K562 (cell line): ENCODE data around the gene PSME1. TPM values are rescaled to one million over a fixed set of nuclear protein-coding genes. Genes with fewer than 3 reads are reported as not detected.

Experiments
- ATAC-seq: fragments of 200-7000 bp; cut with Tn5 transposase; 3 replicates; pipeline ENCODE4 v1.9.1; 2020; ENCODE audit warnings: moderate library complexity
- BruUV-seq: library from RNA; stranded (reverse); fragments of 400-500 nt; replicated peaks from 2 replicates; lab custom pipeline; 2021; lab: Mats Ljungman, UMichigan
- CTCF ChIA-PET: fragments of 300-600 bp; formaldehyde crosslinking; extraction: SDS; loops from one replicate; lab custom pipeline; 2021; ENCODE audit warnings: low intra/inter-chr PET ratio; lab: Yijun Ruan, JAX
- POLR2A ChIA-PET: fragments of 300-600, 350-650 bp; sonication (Branson Sonifier 250); formaldehyde crosslinking; extraction: SDS; loops from one replicate; lab custom pipeline; 2021; ENCODE audit warnings: antibody characterized with exemption, inconsistent platforms; lab: Yijun Ruan, JAX
- DNase-seq, 4 experiments: peaks; one replicate each; pipeline versions ENCODE4 v3.0.0 to v3.0.0-alpha.2; 2011 to 2018; ENCODE audit warnings: low spot score in 3 of 4, mixed read lengths in 3 of 4; ENCODE audit errors: extremely low read depth in 1 of 4
- FAIRE-seq: peaks from 2 replicates; lab custom pipeline; 2011; peaks lifted over from hg19 to GRCh38; lab: Jason Lieb, UNC
- H2AFZ ChIP-seq: 2 replicates; pipeline ENCODE4 v1.6.0; 2011; ENCODE audit warnings: low read depth, low read length, control low read depth, inconsistent platforms
- H3K27ac ChIP-seq: fragments of 200-600 bp; 3 replicates; pipeline ENCODE4 v1.8.0; 2011; ENCODE audit warnings: low read depth, mild to moderate bottlenecking, control low read depth, inconsistent platforms, low read length, moderate library complexity, mixed read lengths; ENCODE audit errors: extremely low read depth
- H3K27me3 ChIP-seq, 2 experiments: fragments of 300-600 bp in 1 of 2; 2 replicates in 1 of 2; 3 replicates in 1 of 2; pipeline versions ENCODE4 v1.6.0 to v1.8.0; 2011; ENCODE audit warnings: inconsistent platforms in 2 of 2, low read length in 2 of 2, mild to moderate bottlenecking in 1 of 2, mixed read lengths in 1 of 2, moderate library complexity in 1 of 2; ENCODE audit not compliant: control insufficient read depth in 2 of 2, insufficient read depth in 2 of 2
- H3K36me3 ChIP-seq: fragments of 300-600 bp; 3 replicates; pipeline ENCODE4 v1.8.0; 2011; ENCODE audit warnings: mild to moderate bottlenecking, low read length, inconsistent platforms; ENCODE audit not compliant: control insufficient read depth, insufficient read depth
- H3K4me1 ChIP-seq, 2 experiments: fragments of 200-600 bp in 1 of 2; replicated peaks in 1 of 2; 2 replicates in 1 of 2; 3 replicates in 1 of 2; pipeline versions ENCODE4 v1.5.1 to v1.8.0; 2011; ENCODE audit warnings: inconsistent platforms in 2 of 2, low read length in 2 of 2, mild to moderate bottlenecking in 1 of 2, mixed read lengths in 1 of 2, moderate library complexity in 1 of 2; ENCODE audit not compliant: control insufficient read depth in 2 of 2, insufficient read depth in 2 of 2
- H3K4me2 ChIP-seq: 2 replicates; pipeline ENCODE4 v1.6.1; 2011; ENCODE audit warnings: low read length, control low read depth, inconsistent platforms, mixed read lengths; ENCODE audit not compliant: insufficient read depth
- H3K4me3 ChIP-seq: fragments of 200-600 bp; sonication (generic), shearing (Covaris generic); 2 replicates; pipeline ENCODE4 v1.5.1; 2016; ENCODE audit warnings: control low read depth, inconsistent platforms
- H3K79me2 ChIP-seq: fragments of 200-600 bp; 3 replicates; pipeline ENCODE4 v1.8.0; 2011; ENCODE audit warnings: low read length, inconsistent platforms; ENCODE audit not compliant: control insufficient read depth, insufficient read depth
- H3K9ac ChIP-seq, 2 experiments: 2 replicates each; pipeline versions ENCODE4 v1.6.0 to v1.6.1; 2011; ENCODE audit warnings: low read depth in 2 of 2, low read length in 2 of 2, control low read depth in 1 of 2, inconsistent platforms in 1 of 2, mild to moderate bottlenecking in 1 of 2, mixed read lengths in 1 of 2; ENCODE audit not compliant: insufficient read depth in 1 of 2
- H3K9me1 ChIP-seq: one replicate; pipeline ENCODE4 v1.6.0; 2011; ENCODE audit warnings: inconsistent platforms, mild to moderate bottlenecking, low read length, moderate library complexity; ENCODE audit not compliant: control insufficient read depth, insufficient read depth
- H3K9me3 ChIP-seq: replicated peaks from 2 replicates; pipeline ENCODE4 v1.5.1; 2011; ENCODE audit warnings: low read depth, low read length, inconsistent platforms; ENCODE audit not compliant: control insufficient read depth, insufficient read depth
- H4K20me1 ChIP-seq: replicated peaks from 2 replicates; pipeline ENCODE4 v1.6.1; 2011; ENCODE audit warnings: low read length, inconsistent platforms, mixed read lengths; ENCODE audit not compliant: control insufficient read depth, insufficient read depth
- BRF1 ChIP-seq: IDR thresholded peaks from 3 replicates; pipeline ENCODE4 v1.6.1; 2011; ENCODE audit warnings: borderline replicate concordance, mild to moderate bottlenecking; ENCODE audit not compliant: insufficient read length; ENCODE audit errors: extremely low read depth
- CREB5 ChIP-seq: fragments of 250-450 bp; sonication (Bioruptor Pico); IDR thresholded peaks from 2 replicates; pipeline ENCODE4 v1.5.0; 2020; ENCODE audit warnings: mild to moderate bottlenecking
- HEY1 ChIP-seq: fragments of 250-450 bp; sonication (Bioruptor Pico); IDR thresholded peaks from 2 replicates; pipeline ENCODE4 v1.5.0; 2020; ENCODE audit warnings: mild to moderate bottlenecking, moderate library complexity, borderline replicate concordance
- KDM2B ChIP-seq: fragments of 250-450 bp; sonication (Bioruptor Pico); IDR thresholded peaks from 2 replicates; pipeline ENCODE4 v1.8.0; 2021; ENCODE audit warnings: mild to moderate bottlenecking, moderate library complexity
- POLR2A ChIP-seq: fragments of 450-650 bp; conservative IDR thresholded peaks from 2 replicates; pipeline ENCODE4 v1.6.1; 2016
- POLR2H ChIP-seq: IDR thresholded peaks from 2 replicates; pipeline ENCODE4 v1.6.1; 2016; ENCODE audit warnings: missing genetic modification characterization, low read depth, mild to moderate bottlenecking, control low read depth, missing compliant biosample characterization, moderate library complexity
- RFX7 ChIP-seq: fragments of 250-450 bp; sonication (Bioruptor Pico); IDR thresholded peaks from 2 replicates; pipeline ENCODE4 v1.5.1; 2021; ENCODE audit warnings: mild to moderate bottlenecking
- SIN3A ChIP-seq, 2 experiments: fragments of 150-350 bp in 1 of 2; IDR thresholded peaks; 2 replicates each; pipeline ENCODE4 v1.6.1; 2011 to 2016; ENCODE audit warnings: borderline replicate concordance in 2 of 2, low read depth in 2 of 2, low read length in 2 of 2, mild to moderate bottlenecking in 2 of 2, moderate library complexity in 2 of 2; ENCODE audit not compliant: control insufficient read depth in 1 of 2
- SIRT6 ChIP-seq: IDR thresholded peaks from one replicate; pipeline ENCODE4 v1.6.1; 2012; ENCODE audit warnings: low read depth, mild to moderate bottlenecking, control low read depth, inconsistent platforms, low read length, moderate library complexity
- ZBTB1 ChIP-seq: sonication (generic); formaldehyde crosslinking; IDR thresholded peaks from 2 replicates; pipeline ENCODE4 v1.8.1; 2023; ENCODE audit warnings: missing genetic modification reagents, low read depth, mild to moderate bottlenecking, borderline replicate concordance
- ZNF316 ChIP-seq: fragments of 450-650 bp; IDR thresholded peaks from 2 replicates; pipeline ENCODE4 v1.6.1; 2016
- WGBS: fragments of 100-300 bp; shearing (Covaris generic); methylation state at CpG from one replicate; pipeline ENCODE4 v1.1.6; 2016; ENCODE audit warnings: low coverage, mixed read lengths; ENCODE audit not compliant: insufficient coverage; ENCODE audit errors: missing lambda C conversion rate; 5-methylcytosine and 5-hydroxymethylcytosine counted together
- in situ Hi-C: fragments of 300-500 bp; cut with MboI; formaldehyde crosslinking; loops from 4 replicates; pipeline ENCODE4 v1.15.0; 2018; ENCODE audit warnings: inconsistent platforms, mixed read lengths
- intact Hi-C: fragments of 100-400 bp; cut with micrococcal nuclease; formaldehyde crosslinking; loops from 2 replicates; pipeline ENCODE4 v1.14.2; 2022
- polyA plus RNA-seq, 8 experiments: library from polyadenylated mRNA; depleted of rRNA in 4 of 8; stranded (reverse) in 5 of 8; unstranded in 3 of 8; fragments of >200 nt; fragmentation: Nextera tagmentation in 2 of 8; fragmentation: Illumina TruSeq in 1 of 8; extraction: Ambion mirVana in 2 of 8; extraction: Trizol in 1 of 8; gene quantifications; 2 replicates each; pipeline versions ENCODE4 v1.2.1 to v1.2.3, GENCODE V29; 2011 to 2014; ENCODE audit warnings: inconsistent platforms in 1 of 8, missing spikeins in 1 of 8
- total RNA-seq, 7 experiments: library from RNA; depleted of rRNA in 6 of 7; stranded (reverse); fragments of >200 nt in 6 of 7; fragmentation: Illumina TruSeq in 2 of 7; extraction: Trizol in 2 of 7; gene quantifications; 2 replicates each; pipeline versions ENCODE4 v1.2.1 to v1.2.3, GENCODE V29; 2011 to 2021; ENCODE audit warnings: low replicate concordance in 1 of 7
- TF ChIP-seq, protein P1 (sequence below): IDR thresholded peaks from 2 replicates; pipeline ENCODE4 v1.6.1; 2014; ENCODE audit warnings: antibody characterized with exemption
- TF ChIP-seq, protein P2 (sequence below): sonication (generic); formaldehyde crosslinking; IDR thresholded peaks from 2 replicates; pipeline ENCODE4 v1.8.1; 2023; ENCODE audit warnings: mild to moderate bottlenecking, missing genetic modification reagents

PSME1 gene
- total and polyA plus RNA-seq, 9 of the 15 experiments (the other 6 are each of a cell fraction or from before 2014, with no cell fraction given), result 20.3 to 180 (median 67.5) TPM

- TF ChIP-seq BRF1, result no peak
- TF ChIP-seq, protein P1, sequence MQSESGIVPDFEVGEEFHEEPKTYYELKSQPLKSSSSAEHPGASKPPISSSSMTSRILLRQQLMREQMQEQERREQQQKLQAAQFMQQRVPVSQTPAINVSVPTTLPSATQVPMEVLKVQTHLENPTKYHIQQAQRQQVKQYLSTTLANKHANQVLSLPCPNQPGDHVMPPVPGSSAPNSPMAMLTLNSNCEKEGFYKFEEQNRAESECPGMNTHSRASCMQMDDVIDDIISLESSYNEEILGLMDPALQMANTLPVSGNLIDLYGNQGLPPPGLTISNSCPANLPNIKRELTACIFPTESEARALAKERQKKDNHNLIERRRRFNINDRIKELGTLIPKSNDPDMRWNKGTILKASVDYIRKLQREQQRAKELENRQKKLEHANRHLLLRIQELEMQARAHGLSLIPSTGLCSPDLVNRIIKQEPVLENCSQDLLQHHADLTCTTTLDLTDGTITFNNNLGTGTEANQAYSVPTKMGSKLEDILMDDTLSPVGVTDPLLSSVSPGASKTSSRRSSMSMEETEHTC, result no peak
- TF ChIP-seq POLR2A, result no peak
Measured at GRCh38 chr14:24127673-24128072, 8.3 kb upstream of the PSME1 start (continued).

- no peak overlapping the region for H3K27ac ChIP-seq
- intact Hi-C loops (no loop called here), in situ Hi-C loops (no loop called here)
- H3K4me2 ChIP-seq, result no peak overlapping the region
- no peaks in the 10 kb centered on the region for H3K27me3 ChIP-seq
- DNase-seq, result no peak
- H2AFZ ChIP-seq, result no peak overlapping the region
- no peak overlapping the region for H3K4me3 ChIP-seq
- 79% methylated on average over 6 of the region's 8 CpGs for WGBS
- peaks cover 0 to 12% of the 10 kb centered on the region in 2 experiments; a peak in 2 of 5 replicates for H3K4me1 ChIP-seq
- no peak for ATAC-seq
- no peaks in the 10 kb centered on the region for H3K9me1 ChIP-seq
- ChIA-PET CTCF (no interaction called here), POLR2A (interaction anchor here (1.1 kb wide), 1 partner anchor 13 kb away, joined by 3 read pairs; no protein-coding TSS in a partner anchor)
- no peaks in the 10 kb centered on the region for H4K20me1 ChIP-seq
- FAIRE-seq, result no peak
- no TSS peak for BruUV-seq
- H3K79me2 ChIP-seq, result no peaks in the 10 kb centered on the region
- no peaks in the 10 kb centered on the region for H3K9me3 ChIP-seq
- no peak overlapping the region for H3K9ac ChIP-seq
- H3K36me3 ChIP-seq, result no peaks in the 10 kb centered on the region
- TF ChIP-seq ZNF316, result no peak
- TF ChIP-seq, protein P2, sequence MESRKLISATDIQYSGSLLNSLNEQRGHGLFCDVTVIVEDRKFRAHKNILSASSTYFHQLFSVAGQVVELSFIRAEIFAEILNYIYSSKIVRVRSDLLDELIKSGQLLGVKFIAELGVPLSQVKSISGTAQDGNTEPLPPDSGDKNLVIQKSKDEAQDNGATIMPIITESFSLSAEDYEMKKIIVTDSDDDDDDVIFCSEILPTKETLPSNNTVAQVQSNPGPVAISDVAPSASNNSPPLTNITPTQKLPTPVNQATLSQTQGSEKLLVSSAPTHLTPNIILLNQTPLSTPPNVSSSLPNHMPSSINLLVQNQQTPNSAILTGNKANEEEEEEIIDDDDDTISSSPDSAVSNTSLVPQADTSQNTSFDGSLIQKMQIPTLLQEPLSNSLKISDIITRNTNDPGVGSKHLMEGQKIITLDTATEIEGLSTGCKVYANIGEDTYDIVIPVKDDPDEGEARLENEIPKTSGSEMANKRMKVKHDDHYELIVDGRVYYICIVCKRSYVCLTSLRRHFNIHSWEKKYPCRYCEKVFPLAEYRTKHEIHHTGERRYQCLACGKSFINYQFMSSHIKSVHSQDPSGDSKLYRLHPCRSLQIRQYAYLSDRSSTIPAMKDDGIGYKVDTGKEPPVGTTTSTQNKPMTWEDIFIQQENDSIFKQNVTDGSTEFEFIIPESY (CRISPR knock-in tag), result no peak
- TF ChIP-seq SIN3A (IDR thresholded peaks at IDR 0.05; ENCODE audit: borderline replicate concordance in 2 of 2, control insufficient read depth in 1 of 2, low read depth in 2 of 2, low read length in 2 of 2), result no peak
- TF ChIP-seq RFX7 (CRISPR knock-in tag), result no peak
- no peak for TF ChIP-seq CREB5
- TF ChIP-seq KDM2B (CRISPR knock-in tag), result no peak
- TF ChIP-seq HEY1 (CRISPR knock-in tag), result no peak
- TF ChIP-seq POLR2H (tag), result no peak
- no peak for TF ChIP-seq SIRT6
- TF ChIP-seq ZBTB1 (CRISPR knock-in tag), result no peak
Measured at GRCh38 chr14:24129410-24129998, 6.5 kb upstream of the PSME1 start.
